DND-41 (cell line): ENCODE data around the gene B3GLCT.

Experiments used
- ATAC-seq: fragments of 200-7000 bp; cut with Tn5 transposase; 3 replicates; pipeline ENCODE4 v1.9.1; 2021; ENCODE audit warnings: low read depth; ENCODE audit not compliant: insufficient read depth
- DNase-seq: peaks from one replicate; pipeline ENCODE4 v3.0.0-alpha.2; 2020
- H2AFZ ChIP-seq: 2 replicates; pipeline ENCODE4 v1.6.0; 2012; ENCODE audit warnings: low read depth, low read length
- H3K27ac ChIP-seq: 2 replicates; pipeline ENCODE4 v1.5.1; 2012; ENCODE audit warnings: low read length, inconsistent platforms
- H3K27me3 ChIP-seq: fragments of 200-600 bp; sonication (generic); 2 replicates; pipeline ENCODE4 v1.6.0; 2012; ENCODE audit warnings: low read length, mild to moderate bottlenecking, inconsistent platforms; ENCODE audit not compliant: insufficient read depth, poor library complexity
- H3K36me3 ChIP-seq: 2 replicates; pipeline ENCODE4 v1.5.1; 2012; ENCODE audit warnings: low read length, inconsistent platforms; ENCODE audit not compliant: insufficient read depth
- H3K4me1 ChIP-seq: 2 replicates; pipeline ENCODE4 v1.5.1; 2012; ENCODE audit warnings: mild to moderate bottlenecking, low read length; ENCODE audit not compliant: insufficient read depth
- H3K4me2 ChIP-seq: 2 replicates; pipeline ENCODE4 v1.6.0; 2012; ENCODE audit warnings: mild to moderate bottlenecking, moderate library complexity, low read length, inconsistent platforms; ENCODE audit not compliant: insufficient read depth
- H3K4me3 ChIP-seq, 2 experiments: fragments of 200-600 bp in 1 of 2; shearing (Covaris generic) in 1 of 2; 2 replicates each; pipeline ENCODE4 v1.5.1; 2012 to 2016; ENCODE audit warnings: inconsistent platforms in 2 of 2, low read length in 2 of 2, mild to moderate bottlenecking in 2 of 2, low read depth in 1 of 2, moderate library complexity in 1 of 2
- H3K79me2 ChIP-seq: 2 replicates; pipeline ENCODE4 v1.6.0; 2012; ENCODE audit warnings: low read length, inconsistent platforms; ENCODE audit not compliant: insufficient read depth
- H3K9ac ChIP-seq: 2 replicates; pipeline ENCODE4 v1.6.0; 2012; ENCODE audit warnings: low read depth, mild to moderate bottlenecking, inconsistent platforms, low read length, moderate library complexity
- H3K9me3 ChIP-seq: 2 replicates; pipeline ENCODE4 v1.5.1; 2012; ENCODE audit warnings: low read length, moderate library complexity, mild to moderate bottlenecking, inconsistent platforms; ENCODE audit not compliant: insufficient read depth, severe bottlenecking
- H4K20me1 ChIP-seq: 2 replicates; pipeline ENCODE4 v1.6.0; 2012; ENCODE audit warnings: low read length; ENCODE audit not compliant: insufficient read depth
- CTCF ChIP-seq: IDR thresholded peaks from 2 replicates; pipeline ENCODE4 v1.5.1; 2012; ENCODE audit warnings: borderline replicate concordance, low read length, moderate library complexity, mild to moderate bottlenecking; ENCODE audit not compliant: poor library complexity, severe bottlenecking; ENCODE audit errors: extremely low read depth
- EZH2 ChIP-seq: IDR thresholded peaks from 3 replicates; pipeline ENCODE4 v1.6.1; 2012; ENCODE audit warnings: borderline replicate concordance, low read depth, mild to moderate bottlenecking, moderate library complexity, low read length, inconsistent platforms; ENCODE audit not compliant: severe bottlenecking

B3GLCT gene

GRCh38 chr13:31161557-31162150, 38.1 kb upstream of the B3GLCT start, which contains the start of gene HSPH1:
Gene HSPH1 (minus strand): TSS chr13:31161904. CDS start chr13:31161582, 322 bp downstream.
- Histone ChIP-seq H3K9ac (peak within 1 kb of the TSS; percentile 72), H3K27me3 (no peaks in the 10 kb centered on the region), H3K79me2 (peaks cover 61% of the 10 kb centered on the region), H3K27ac (peak within 1 kb of the TSS; percentile 92), H3K36me3 (peaks cover 33% of the 10 kb centered on the region), H3K4me2 (peak within 1 kb of the TSS; percentile 74), H3K4me1 (peaks cover 46% of the 10 kb centered on the region), H3K9me3 (no peaks in the 10 kb centered on the region), H4K20me1 (peaks cover 24% of the 10 kb centered on the region; the same call in 1 of the 2 replicates), H3K4me3 (peak within 1 kb of the TSS; percentile 67 to 94), H2AFZ (peak within 1 kb of the TSS; percentile 88)
- TF ChIP-seq CTCF (peak; percentile 33), EZH2 (no peak)
- DNase-seq (peak; percentile 97), ATAC-seq (peak; percentile 84)

- TF ChIP-seq CTCF (no peak), EZH2 (no peak)
- ATAC-seq = peak; percentile 89
These were observed 37.4 kb upstream of the B3GLCT start for GRCh38 chr13:31162151-31163008.

GRCh38 chr13:31166591-31166990, 33.2 kb upstream of the B3GLCT start:
- no peak for TF ChIP-seq CTCF
- TF ChIP-seq EZH2 = no peak
- Histone ChIP-seq H3K9me3 (no peaks in the 10 kb centered on the region), H3K9ac (no peak overlapping the region), H2AFZ (no peak overlapping the region), H3K36me3 (0 out of 2 replicates have a peak, but pooled peaks cover under 1% of the 10 kb centered on the region), H3K4me2 (no peak overlapping the region), H3K27ac (no peak overlapping the region), H3K4me1 (peaks cover 12% of the 10 kb centered on the region), H3K79me2 (peaks cover 13% of the 10 kb centered on the region), H3K4me3 (no peak overlapping the region), H4K20me1 (no peaks in the 10 kb centered on the region), H3K27me3 (no peaks in the 10 kb centered on the region)
- no peak for DNase-seq
- ATAC-seq = no peak

More at GRCh38 chr13:31162151-31163008, 37.4 kb upstream of the B3GLCT start:
- H3K36me3 ChIP-seq = peaks cover 26% of the 10 kb centered on the region
- peaks cover 24% of the 10 kb centered on the region; the same call in 1 of the 2 replicates for H4K20me1 ChIP-seq
- H3K4me1 ChIP-seq = peaks cover 42% of the 10 kb centered on the region
- peak overlapping the region; percentile 92 for H3K27ac ChIP-seq
- DNase-seq = peak; percentile 98
- H3K4me3 ChIP-seq = peak overlapping the region; percentile 67 to 94
- no peaks in the 10 kb centered on the region for H3K27me3 ChIP-seq
- H2AFZ ChIP-seq = peak overlapping the region; percentile 88
- peaks cover 54% of the 10 kb centered on the region for H3K79me2 ChIP-seq
- peak overlapping the region; percentile 72 for H3K9ac ChIP-seq
- no peaks in the 10 kb centered on the region for H3K9me3 ChIP-seq
- peak overlapping the region; percentile 74 for H3K4me2 ChIP-seq
